WERI-Rb-1 (cell line): ENCODE results near the gene GPR39.

Experiments
- DNase-seq: peaks from one replicate; pipeline ENCODE4 v3.0.0-alpha.2; 2020
- H3K27ac ChIP-seq: fragments of 250-450 bp; sonication (Bioruptor Pico); 2 replicates; pipeline ENCODE4 v1.5.1; 2020; ENCODE audit warnings: mild to moderate bottlenecking, moderate library complexity
- H3K27me3 ChIP-seq: fragments of 250-450 bp; sonication (Bioruptor Pico); 2 replicates; pipeline ENCODE4 v1.5.1; 2021; ENCODE audit warnings: mild to moderate bottlenecking, low read depth, moderate library complexity; ENCODE audit not compliant: insufficient read depth, severe bottlenecking
- H3K36me3 ChIP-seq: fragments of 250-450 bp; sonication (Bioruptor Pico); 2 replicates; pipeline ENCODE4 v1.5.1; 2020; ENCODE audit warnings: mild to moderate bottlenecking, moderate library complexity
- H3K4me3 ChIP-seq: 2 replicates; pipeline ENCODE4 v1.5.1; 2011; ENCODE audit warnings: low read depth, mild to moderate bottlenecking, control low read depth, low read length
- H3K9me3 ChIP-seq: fragments of 250-450 bp; sonication (Bioruptor Pico); 2 replicates; pipeline ENCODE4 v1.5.1; 2021; ENCODE audit warnings: mild to moderate bottlenecking, moderate library complexity; ENCODE audit not compliant: severe bottlenecking
- CTCF ChIP-seq: IDR thresholded peaks from 2 replicates; pipeline ENCODE4 v1.5.1; 2011; ENCODE audit warnings: low read depth, mild to moderate bottlenecking, control low read depth, inconsistent platforms, low read length

The GPR39 gene

GRCh38 chr2:132599556-132599955 is 183.0 kb downstream of the GPR39 start:
- Histone ChIP-seq H3K27ac (no peak overlapping the region), H3K4me3 (no peak overlapping the region), H3K9me3 (peaks cover 6% of the 10 kb centered on the region), H3K27me3 (no peaks in the 10 kb centered on the region), H3K36me3 (no peaks in the 10 kb centered on the region)
- DNase-seq, result no peak
- no peak for TF ChIP-seq CTCF

- TF ChIP-seq CTCF, result no peak
- Histone ChIP-seq H3K36me3 (no peaks in the 10 kb centered on the region), H3K27me3 (no peaks in the 10 kb centered on the region), H3K9me3 (no peaks in the 10 kb centered on the region), H3K27ac (no peak overlapping the region), H3K4me3 (no peak overlapping the region)
- no peak for DNase-seq
Observed at GRCh38 chr2:132604561-132604960, 188.0 kb downstream of the GPR39 start.

- H3K9me3 ChIP-seq, result no peaks in the 10 kb centered on the region
- no peak for DNase-seq
- TF ChIP-seq CTCF, result no peak
- no peaks in the 10 kb centered on the region for H3K36me3 ChIP-seq
- H3K27me3 ChIP-seq, result no peaks in the 10 kb centered on the region
- H3K4me3 ChIP-seq, result no peak overlapping the region
- no peak overlapping the region for H3K27ac ChIP-seq
Observed at GRCh38 chr2:132605236-132606180, 188.9 kb downstream of the GPR39 start.

- H3K27me3 ChIP-seq, result no peaks in the 10 kb centered on the region
Observed at GRCh38 chr2:132606649-132607048, 190.0 kb downstream of the GPR39 start.

GRCh38 chr2:132607426-132608090 is 191.0 kb downstream of the GPR39 start:
- Histone ChIP-seq H3K9me3 (no peaks in the 10 kb centered on the region), H3K4me3 (no peak overlapping the region), H3K27ac (no peak overlapping the region), H3K27me3 (no peaks in the 10 kb centered on the region), H3K36me3 (no peaks in the 10 kb centered on the region)
- no peak for TF ChIP-seq CTCF
- DNase-seq, result no peak

More at GRCh38 chr2:132606649-132607048, 190.0 kb downstream of the GPR39 start:
- no peaks in the 10 kb centered on the region for H3K36me3 ChIP-seq
- no peak for DNase-seq
- no peak for TF ChIP-seq CTCF
- H3K9me3 ChIP-seq, result no peaks in the 10 kb centered on the region
- no peak overlapping the region for H3K4me3 ChIP-seq
- H3K27ac ChIP-seq, result no peak overlapping the region
